HCT116 (cell line): Measurements from ENCODE around the gene PPP1R3C.

ENCODE experiments used
- ATF3 ChIP-seq: IDR thresholded peaks from 2 replicates; pipeline ENCODE4 v1.6.1; 2012
- CTCF ChIP-seq, 3 experiments: fragments of 200-600 bp in 1 of 3; sonication (generic) in 1 of 3; IDR thresholded peaks in 2 of 3; conservative IDR thresholded peaks in 1 of 3; 2 replicates each; pipeline ENCODE4 v1.5.1; 2012 to 2017; ENCODE audit warnings: low read depth in 2 of 3, low read length in 2 of 3, antibody characterized with exemption in 1 of 3, borderline replicate concordance in 1 of 3, control low read depth in 1 of 3, mild to moderate bottlenecking in 1 of 3, mixed read lengths in 1 of 3, mixed run types in 1 of 3, moderate library complexity in 1 of 3; ENCODE audit not compliant: insufficient read depth in 1 of 3
- ELF1 ChIP-seq: IDR thresholded peaks from 2 replicates; pipeline ENCODE4 v1.6.1; 2012; ENCODE audit warnings: low read depth, borderline replicate concordance
- EZH2 ChIP-seq: fragments of 200-600 bp; sonication (generic); IDR thresholded peaks from 2 replicates; pipeline ENCODE4 v1.6.1; 2017; ENCODE audit warnings: antibody characterized with exemption, mixed run types
- EZH2phosphoT487 ChIP-seq: fragments of 200-600 bp; IDR thresholded peaks from 2 replicates; pipeline ENCODE4 v1.6.1; 2018; ENCODE audit warnings: antibody characterized with exemption, borderline replicate concordance
- MAX ChIP-seq: IDR thresholded peaks from 2 replicates; pipeline ENCODE4 v1.6.1; 2012
- POLR2A ChIP-seq: IDR thresholded peaks from 2 replicates; pipeline ENCODE4 v1.7.0; 2011; ENCODE audit warnings: borderline replicate concordance; ENCODE audit not compliant: insufficient read depth, insufficient read length; ENCODE audit errors: extremely low read depth
- POLR2AphosphoS5 ChIP-seq: IDR thresholded peaks from 2 replicates; pipeline ENCODE4 v1.6.1; 2011; ENCODE audit warnings: mild to moderate bottlenecking, low read depth, low read length, moderate library complexity
- RAD21 ChIP-seq: IDR thresholded peaks from 2 replicates; pipeline ENCODE4 v1.6.1; 2012; ENCODE audit warnings: low read depth, mild to moderate bottlenecking
- REST ChIP-seq: IDR thresholded peaks from 2 replicates; pipeline ENCODE4 v1.6.1; 2012; ENCODE audit warnings: low read depth
- SP1 ChIP-seq: IDR thresholded peaks from 2 replicates; pipeline ENCODE4 v1.6.1; 2012; ENCODE audit warnings: low read depth
- TCF7L2 ChIP-seq: IDR thresholded peaks from 2 replicates; pipeline ENCODE4 v1.7.0; 2011; ENCODE audit warnings: borderline replicate concordance, inconsistent platforms; ENCODE audit not compliant: insufficient read depth, insufficient read length; ENCODE audit errors: extremely low read depth
- YY1 ChIP-seq: IDR thresholded peaks from 2 replicates; pipeline ENCODE4 v1.6.1; 2011; ENCODE audit warnings: low read length, low read depth, moderate library complexity, mild to moderate bottlenecking; ENCODE audit not compliant: insufficient replicate concordance; ENCODE audit errors: extremely low read depth

GRCh38 chr10:91587710-91588638, 44.9 kb downstream of the PPP1R3C start:
- TF ChIP-seq CTCF (IDR thresholded peaks at IDR 0.05 in 2 of 3, conservative IDR thresholded peaks at IDR 0.05 in 1 of 3; ENCODE audit: borderline replicate concordance in 1 of 3, insufficient read depth in 1 of 3, low read depth in 2 of 3, low read length in 2 of 3) (no peak), YY1 (no peak), POLR2AphosphoS5 (no peak), REST (no peak), EZH2 (no peak), POLR2A (no peak), ATF3 (no peak), TCF7L2 (no peak), ELF1 (no peak), EZH2phosphoT487 (no peak), MAX (no peak), SP1 (no peak), RAD21 (no peak)
